GM20000 (cell line): ENCODE measurements around the gene SRSF1.
"Not testable (repeated sequence)": the region's sequence is repeated elsewhere in the genome, so short reads cannot be mapped to it uniquely, and the experiment has no call there.

Experiments
- DNase-seq: peaks from one replicate; pipeline ENCODE4 v3.0.0; 2012; ENCODE audit warnings: low spot score
- TF ChIP-seq, protein P1 (sequence below): IDR thresholded peaks from 2 replicates; pipeline ENCODE4 v1.5.1; 2012; ENCODE audit warnings: mild to moderate bottlenecking, control low read depth; ENCODE audit errors: extremely low read depth, missing control alignments

SRSF1 gene

GRCh38 chr17:58049533-58049932, 42.5 kb upstream of the SRSF1 start:
- DNase-seq: no peak
- TF ChIP-seq, protein P1, sequence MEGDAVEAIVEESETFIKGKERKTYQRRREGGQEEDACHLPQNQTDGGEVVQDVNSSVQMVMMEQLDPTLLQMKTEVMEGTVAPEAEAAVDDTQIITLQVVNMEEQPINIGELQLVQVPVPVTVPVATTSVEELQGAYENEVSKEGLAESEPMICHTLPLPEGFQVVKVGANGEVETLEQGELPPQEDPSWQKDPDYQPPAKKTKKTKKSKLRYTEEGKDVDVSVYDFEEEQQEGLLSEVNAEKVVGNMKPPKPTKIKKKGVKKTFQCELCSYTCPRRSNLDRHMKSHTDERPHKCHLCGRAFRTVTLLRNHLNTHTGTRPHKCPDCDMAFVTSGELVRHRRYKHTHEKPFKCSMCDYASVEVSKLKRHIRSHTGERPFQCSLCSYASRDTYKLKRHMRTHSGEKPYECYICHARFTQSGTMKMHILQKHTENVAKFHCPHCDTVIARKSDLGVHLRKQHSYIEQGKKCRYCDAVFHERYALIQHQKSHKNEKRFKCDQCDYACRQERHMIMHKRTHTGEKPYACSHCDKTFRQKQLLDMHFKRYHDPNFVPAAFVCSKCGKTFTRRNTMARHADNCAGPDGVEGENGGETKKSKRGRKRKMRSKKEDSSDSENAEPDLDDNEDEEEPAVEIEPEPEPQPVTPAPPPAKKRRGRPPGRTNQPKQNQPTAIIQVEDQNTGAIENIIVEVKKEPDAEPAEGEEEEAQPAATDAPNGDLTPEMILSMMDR: no peak

DNA sequence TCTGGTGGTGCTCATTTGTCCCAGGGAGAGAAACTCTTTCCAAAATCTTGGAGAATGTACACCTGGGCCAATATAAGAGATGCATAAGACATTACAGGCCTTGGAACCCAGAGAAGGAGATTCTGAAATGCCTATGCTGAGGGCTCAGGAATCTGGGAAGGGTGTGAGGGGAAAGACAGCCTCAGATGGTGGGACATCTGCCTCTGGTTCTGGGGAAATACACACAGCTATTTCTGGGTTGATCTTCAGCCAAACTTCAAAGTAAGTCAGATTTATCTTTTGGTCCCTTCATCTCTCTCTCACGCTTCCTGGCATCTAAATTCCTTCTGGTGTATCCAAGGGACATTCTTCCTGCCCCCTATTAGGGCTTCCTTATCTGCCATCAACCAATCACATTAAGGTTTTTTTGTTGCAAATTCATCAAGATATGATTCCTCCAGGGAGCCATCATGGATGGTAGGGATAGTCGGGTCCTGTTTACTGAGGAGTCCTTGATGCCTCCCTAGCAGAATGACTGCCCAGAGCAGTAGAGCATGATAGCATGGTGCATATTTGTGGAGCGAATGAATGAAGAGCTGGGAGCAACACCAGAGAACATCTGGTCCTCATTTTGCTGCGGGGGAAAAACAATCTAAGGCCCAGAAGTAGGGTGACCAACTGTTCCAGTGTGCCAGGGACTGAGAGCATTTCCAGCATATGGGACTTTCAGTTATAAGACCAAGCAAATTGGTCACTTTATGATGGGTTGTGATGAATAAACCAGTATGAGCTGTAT, 40.5 kb upstream of the SRSF1 start:
- TF ChIP-seq, protein P1: no peak
- DNase-seq: no peak

- no peak for DNase-seq
- TF ChIP-seq, protein P1: no peak
Observed at GRCh38 chr17:58046239-58047094, 39.4 kb upstream of the SRSF1 start.

- DNase-seq: not testable (repeated sequence)
Observed at GRCh38 chr17:58044256-58044655, 37.2 kb upstream of the SRSF1 start.

- TF ChIP-seq, protein P1: no peak
- no peak for DNase-seq
Observed at GRCh38 chr17:58043221-58044181, 36.5 kb upstream of the SRSF1 start.

- TF ChIP-seq, protein P1: no peak
- no peak for DNase-seq
Observed at GRCh38 chr17:58041161-58041560, 34.1 kb upstream of the SRSF1 start.

GRCh38 chr17:58040386-58040785, 33.3 kb upstream of the SRSF1 start:
- TF ChIP-seq, protein P1: no peak
- DNase-seq: no peak
